HG03571 (cell line): ENCODE data around the gene LETM1.

ENCODE experiments used
- ATAC-seq: cut with Tn5 transposase; IDR thresholded peaks from one replicate; pipeline ENCODE4 v1.9.1; 2021; ENCODE audit not compliant: unreplicated experiment

The LETM1 gene

GRCh38 chr4:1830234-1830633, 25.7 kb downstream of the LETM1 start:
- ATAC-seq: no peak

GRCh38 chr4:1826531-1827350, 29.2 kb downstream of the LETM1 start:
- no peak for ATAC-seq

GRCh38 chr4:1825326-1825725, 30.6 kb downstream of the LETM1 start:
- no peak for ATAC-seq

- no peak for ATAC-seq
Observed at GRCh38 chr4:1824746-1825145, 31.2 kb downstream of the LETM1 start.

GRCh38 chr4:1823545-1823932, 32.4 kb downstream of the LETM1 start:
- ATAC-seq: no peak

- no peak for ATAC-seq
Observed at GRCh38 chr4:1822568-1823544, 33.1 kb downstream of the LETM1 start.

- ATAC-seq: no peak
Observed at GRCh38 chr4:1821679-1822567, 34.0 kb downstream of the LETM1 start.

- no peak for ATAC-seq
Observed at GRCh38 chr4:1819816-1820215, 36.1 kb downstream of the LETM1 start.

- ATAC-seq: no peak
Observed at GRCh38 chr4:1819284-1819683, 36.7 kb downstream of the LETM1 start.

GRCh38 chr4:1815997-1816860, 39.7 kb downstream of the LETM1 start:
- ATAC-seq: no peak

- ATAC-seq: no peak
Observed at GRCh38 chr4:1815096-1815996, 40.6 kb downstream of the LETM1 start.

- ATAC-seq: no peak
Observed at GRCh38 chr4:1814453-1814852, 41.5 kb downstream of the LETM1 start.

- ATAC-seq: no peak
Observed at GRCh38 chr4:1813915-1814314, 42.0 kb downstream of the LETM1 start.

- no peak for ATAC-seq
Observed at GRCh38 chr4:1813231-1813630, 42.7 kb downstream of the LETM1 start.

- ATAC-seq: no peak
Observed at GRCh38 chr4:1812720-1813119, 43.2 kb downstream of the LETM1 start.

GRCh38 chr4:1810765-1811164, 45.2 kb downstream of the LETM1 start:
- ATAC-seq: no peak

- no peak for ATAC-seq
Observed at GRCh38 chr4:1809754-1810502, 46.0 kb downstream of the LETM1 start.
